Panc1 (cell line): Measurements from ENCODE around the gene KRTAP12-3.
"Not testable (repeated sequence)": the region's sequence is repeated elsewhere in the genome, so short reads cannot be mapped to it uniquely, and the experiment has no call there.

Experiments used
- POLR2AphosphoS5 ChIP-seq: IDR thresholded peaks from 2 replicates; pipeline ENCODE4 v1.6.1; 2012; ENCODE audit warnings: mild to moderate bottlenecking, low read depth, low read length, moderate library complexity
- SIN3A ChIP-seq: IDR thresholded peaks from 2 replicates; pipeline ENCODE4 v1.6.1; 2012; ENCODE audit warnings: low read depth, mild to moderate bottlenecking, low read length, moderate library complexity, borderline replicate concordance; ENCODE audit not compliant: insufficient read depth
- TF ChIP-seq, protein P1 (sequence below): fragments of 450-650 bp; IDR thresholded peaks from 2 replicates; pipeline ENCODE4 v1.5.1; 2017; ENCODE audit warnings: mild to moderate bottlenecking
- TF ChIP-seq, protein P2 (sequence below), 2 experiments: IDR thresholded peaks; 2 replicates each; pipeline ENCODE4 v1.6.1; 2011 to 2012; ENCODE audit warnings: low read depth in 2 of 2, control low read depth in 1 of 2, low read length in 1 of 2, mild to moderate bottlenecking in 1 of 2, moderate library complexity in 1 of 2; ENCODE audit not compliant: insufficient read depth in 1 of 2

DNA sequence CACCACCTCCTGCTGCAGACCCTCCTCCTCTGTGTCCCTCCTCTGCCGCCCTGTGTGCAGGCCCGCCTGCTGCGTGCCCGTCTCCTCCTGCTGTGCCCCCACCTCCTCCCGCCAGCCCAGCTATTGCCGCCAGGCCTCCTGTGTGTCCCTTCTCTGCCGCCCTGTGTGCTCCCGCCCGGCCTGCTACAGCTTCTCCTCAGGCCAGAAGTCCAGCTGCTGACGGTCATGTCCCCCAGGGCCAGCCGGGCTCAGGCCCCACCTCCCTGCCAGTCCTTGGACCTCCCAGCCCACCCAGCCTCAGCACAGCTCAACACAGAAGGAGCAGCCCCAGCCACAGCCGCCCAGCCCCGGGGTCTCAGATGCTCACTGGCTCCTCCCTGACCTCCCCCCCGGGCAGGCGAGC, 29.9 kb upstream of the KRTAP12-3 start:
- TF ChIP-seq, protein P1, sequence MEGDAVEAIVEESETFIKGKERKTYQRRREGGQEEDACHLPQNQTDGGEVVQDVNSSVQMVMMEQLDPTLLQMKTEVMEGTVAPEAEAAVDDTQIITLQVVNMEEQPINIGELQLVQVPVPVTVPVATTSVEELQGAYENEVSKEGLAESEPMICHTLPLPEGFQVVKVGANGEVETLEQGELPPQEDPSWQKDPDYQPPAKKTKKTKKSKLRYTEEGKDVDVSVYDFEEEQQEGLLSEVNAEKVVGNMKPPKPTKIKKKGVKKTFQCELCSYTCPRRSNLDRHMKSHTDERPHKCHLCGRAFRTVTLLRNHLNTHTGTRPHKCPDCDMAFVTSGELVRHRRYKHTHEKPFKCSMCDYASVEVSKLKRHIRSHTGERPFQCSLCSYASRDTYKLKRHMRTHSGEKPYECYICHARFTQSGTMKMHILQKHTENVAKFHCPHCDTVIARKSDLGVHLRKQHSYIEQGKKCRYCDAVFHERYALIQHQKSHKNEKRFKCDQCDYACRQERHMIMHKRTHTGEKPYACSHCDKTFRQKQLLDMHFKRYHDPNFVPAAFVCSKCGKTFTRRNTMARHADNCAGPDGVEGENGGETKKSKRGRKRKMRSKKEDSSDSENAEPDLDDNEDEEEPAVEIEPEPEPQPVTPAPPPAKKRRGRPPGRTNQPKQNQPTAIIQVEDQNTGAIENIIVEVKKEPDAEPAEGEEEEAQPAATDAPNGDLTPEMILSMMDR, result not testable (repeated sequence)
- TF ChIP-seq, protein P2, sequence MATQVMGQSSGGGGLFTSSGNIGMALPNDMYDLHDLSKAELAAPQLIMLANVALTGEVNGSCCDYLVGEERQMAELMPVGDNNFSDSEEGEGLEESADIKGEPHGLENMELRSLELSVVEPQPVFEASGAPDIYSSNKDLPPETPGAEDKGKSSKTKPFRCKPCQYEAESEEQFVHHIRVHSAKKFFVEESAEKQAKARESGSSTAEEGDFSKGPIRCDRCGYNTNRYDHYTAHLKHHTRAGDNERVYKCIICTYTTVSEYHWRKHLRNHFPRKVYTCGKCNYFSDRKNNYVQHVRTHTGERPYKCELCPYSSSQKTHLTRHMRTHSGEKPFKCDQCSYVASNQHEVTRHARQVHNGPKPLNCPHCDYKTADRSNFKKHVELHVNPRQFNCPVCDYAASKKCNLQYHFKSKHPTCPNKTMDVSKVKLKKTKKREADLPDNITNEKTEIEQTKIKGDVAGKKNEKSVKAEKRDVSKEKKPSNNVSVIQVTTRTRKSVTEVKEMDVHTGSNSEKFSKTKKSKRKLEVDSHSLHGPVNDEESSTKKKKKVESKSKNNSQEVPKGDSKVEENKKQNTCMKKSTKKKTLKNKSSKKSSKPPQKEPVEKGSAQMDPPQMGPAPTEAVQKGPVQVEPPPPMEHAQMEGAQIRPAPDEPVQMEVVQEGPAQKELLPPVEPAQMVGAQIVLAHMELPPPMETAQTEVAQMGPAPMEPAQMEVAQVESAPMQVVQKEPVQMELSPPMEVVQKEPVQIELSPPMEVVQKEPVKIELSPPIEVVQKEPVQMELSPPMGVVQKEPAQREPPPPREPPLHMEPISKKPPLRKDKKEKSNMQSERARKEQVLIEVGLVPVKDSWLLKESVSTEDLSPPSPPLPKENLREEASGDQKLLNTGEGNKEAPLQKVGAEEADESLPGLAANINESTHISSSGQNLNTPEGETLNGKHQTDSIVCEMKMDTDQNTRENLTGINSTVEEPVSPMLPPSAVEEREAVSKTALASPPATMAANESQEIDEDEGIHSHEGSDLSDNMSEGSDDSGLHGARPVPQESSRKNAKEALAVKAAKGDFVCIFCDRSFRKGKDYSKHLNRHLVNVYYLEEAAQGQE (IDR thresholded peaks at IDR 0.05; ENCODE audit: insufficient read depth in 1 of 2, low read depth in 2 of 2, low read length in 1 of 2), result not testable (repeated sequence)
- TF ChIP-seq POLR2AphosphoS5, SIN3A: not testable (repeated sequence)
